DMS 273 treated with DMSO at 0.1 percent for 48 hours (cell line): ENCODE results near the gene LRRC37B.
A peak's percentile ranks its signal among the peaks of the same experiment; 100 is the strongest.
"Not testable (repeated sequence)": the region's sequence is repeated elsewhere in the genome, so short reads cannot be mapped to it uniquely, and the experiment has no call there.

Source experiments
- DNase-seq: peaks from one replicate; lab custom pipeline; 2025; lab: John Stamatoyannopoulos, UW

The LRRC37B gene

GRCh38 chr17:32041306-32041875, 34.2 kb downstream of the LRRC37B start:
- DNase-seq: not testable (repeated sequence)

- DNase-seq: not testable (repeated sequence)
These were observed 35.1 kb downstream of the LRRC37B start for GRCh38 chr17:32042266-32042665.

- not testable (repeated sequence) for DNase-seq
These were observed 38.4 kb downstream of the LRRC37B start for GRCh38 chr17:32045611-32046010.

GRCh38 chr17:32047663-32048062, 40.5 kb downstream of the LRRC37B start:
- DNase-seq: not testable (repeated sequence)

GRCh38 chr17:32054985-32055384, 47.8 kb downstream of the LRRC37B start:
- not testable (repeated sequence) for DNase-seq

- not testable (repeated sequence) for DNase-seq
These were observed 48.2 kb downstream of the LRRC37B start for GRCh38 chr17:32055425-32055824.

GRCh38 chr17:32056500-32056899, 49.3 kb downstream of the LRRC37B start:
- DNase-seq: not testable (repeated sequence)

GRCh38 chr17:32057460-32058105, 50.4 kb downstream of the LRRC37B start:
- DNase-seq: not testable (repeated sequence)

- not testable (repeated sequence) for DNase-seq
These were observed 53.5 kb downstream of the LRRC37B start for GRCh38 chr17:32060695-32061094.

GRCh38 chr17:32061840-32062239, 54.7 kb downstream of the LRRC37B start:
- DNase-seq: not testable (repeated sequence)

GRCh38 chr17:32064091-32064490, 56.9 kb downstream of the LRRC37B start:
- DNase-seq: not testable (repeated sequence)

- DNase-seq: not testable (repeated sequence)
These were observed 59.0 kb downstream of the LRRC37B start for GRCh38 chr17:32066123-32066680.

GRCh38 chr17:32066863-32067642, 59.9 kb downstream of the LRRC37B start:
- not testable (repeated sequence) for DNase-seq

- not testable (repeated sequence) for DNase-seq
These were observed 61.9 kb downstream of the LRRC37B start for GRCh38 chr17:32069067-32069466.

- DNase-seq: not testable (repeated sequence)
These were observed 64.8 kb downstream of the LRRC37B start for GRCh38 chr17:32071961-32072360.

- not testable (repeated sequence) for DNase-seq
These were observed 65.9 kb downstream of the LRRC37B start for GRCh38 chr17:32073131-32073530.

GRCh38 chr17:32079753-32080152, 72.6 kb downstream of the LRRC37B start:
- DNase-seq: peak; percentile 34

- DNase-seq: not testable (repeated sequence)
These were observed 76.4 kb downstream of the LRRC37B start for GRCh38 chr17:32083550-32083979.

GRCh38 chr17:32084003-32084941, 77.1 kb downstream of the LRRC37B start:
- DNase-seq: not testable (repeated sequence)

- not testable (repeated sequence) for DNase-seq
These were observed 78.0 kb downstream of the LRRC37B start for GRCh38 chr17:32084942-32085829.
